NCI-H146 treated with DMSO at 0.1 percent for 48 hours (cell line): ENCODE data around the gene ACVR1B.

ENCODE experiments used
- DNase-seq: peaks from one replicate; lab custom pipeline; 2025; ENCODE audit not compliant: unreplicated experiment; lab: John Stamatoyannopoulos, UW

The ACVR1B gene

DNA sequence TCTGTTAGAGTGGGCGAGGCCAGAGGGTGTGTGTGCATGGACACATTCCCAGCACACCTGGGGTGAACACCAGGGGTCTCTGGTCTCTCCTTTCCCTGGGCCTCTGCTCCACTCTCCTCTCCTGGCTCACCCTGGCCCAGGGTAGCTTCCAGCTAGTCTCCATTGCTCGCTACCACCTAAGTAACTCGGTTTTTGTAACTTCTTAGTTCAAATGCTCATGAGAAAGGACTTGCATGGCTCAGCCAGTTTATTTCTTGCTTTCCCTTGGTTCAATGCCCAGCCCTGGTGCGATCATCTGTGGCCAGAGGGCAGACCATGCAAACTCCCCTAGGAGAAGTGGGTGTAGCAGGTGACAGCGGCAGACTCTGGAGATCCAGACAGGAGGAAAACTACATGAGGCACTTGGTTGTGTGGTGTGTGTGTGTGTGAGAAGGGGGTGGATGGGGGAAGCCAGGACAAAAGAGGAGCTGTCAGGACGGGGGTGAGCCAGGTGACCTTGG is 8.9 kb upstream of the ACVR1B start:
- DNase-seq = no peak

- DNase-seq = no peak
These were observed 8.2 kb upstream of the ACVR1B start for GRCh38 chr12:51943346-51943745.

DNA sequence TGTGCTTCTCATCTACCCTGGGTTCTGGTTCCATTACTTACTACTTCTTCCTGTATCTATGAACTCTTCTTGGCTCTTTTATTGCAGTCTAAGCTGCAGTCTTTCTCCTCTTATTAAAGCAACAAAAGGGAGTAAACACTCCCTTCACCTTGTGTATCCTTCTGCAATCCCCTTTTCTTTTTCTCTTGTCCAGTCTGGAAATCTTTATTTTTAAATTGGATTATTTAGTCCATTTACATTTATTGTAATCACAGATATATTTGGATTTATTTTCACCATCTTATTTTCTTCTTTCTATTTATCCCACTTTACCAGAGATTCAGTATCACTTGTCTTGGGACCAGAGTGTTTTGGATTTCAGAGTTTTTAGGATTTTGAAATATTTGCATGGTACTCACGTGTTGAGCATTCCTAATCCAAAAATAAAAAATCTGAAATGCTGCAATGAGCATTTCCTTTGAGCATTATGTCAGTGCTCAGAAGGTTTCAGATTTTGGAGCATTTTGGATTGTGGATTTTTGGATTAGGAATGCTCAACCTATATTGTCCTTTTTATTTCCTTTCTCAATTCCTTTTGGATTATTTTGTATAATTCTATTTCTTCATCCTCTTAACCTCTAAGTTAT is 6.8 kb upstream of the ACVR1B start:
- no peak for DNase-seq

- DNase-seq = no peak
These were observed 4.1 kb upstream of the ACVR1B start for GRCh38 chr12:51947246-51947996.

DNA sequence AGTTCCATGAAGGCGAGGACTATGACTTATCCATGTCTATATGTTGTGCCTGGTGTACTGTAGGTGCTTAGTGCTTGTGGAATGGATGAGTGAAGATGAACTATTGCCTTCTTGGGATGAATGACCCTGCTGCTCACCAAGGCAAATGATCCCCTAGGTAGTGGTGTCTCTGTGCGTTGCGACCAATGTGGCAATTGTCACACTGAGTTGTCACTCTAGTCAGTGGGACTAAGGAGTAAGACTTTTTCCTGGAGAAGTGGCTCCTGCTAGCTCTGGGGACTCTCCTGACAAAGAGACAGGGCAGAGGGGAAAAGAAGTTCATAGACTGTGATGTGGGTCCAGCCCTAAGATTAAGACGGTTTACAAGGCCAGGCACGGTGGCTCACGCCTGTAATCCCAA is 3.4 kb upstream of the ACVR1B start:
- DNase-seq = no peak

- no peak for DNase-seq
These were observed 2.0 kb upstream of the ACVR1B start for GRCh38 chr12:51949342-51950030.

DNA sequence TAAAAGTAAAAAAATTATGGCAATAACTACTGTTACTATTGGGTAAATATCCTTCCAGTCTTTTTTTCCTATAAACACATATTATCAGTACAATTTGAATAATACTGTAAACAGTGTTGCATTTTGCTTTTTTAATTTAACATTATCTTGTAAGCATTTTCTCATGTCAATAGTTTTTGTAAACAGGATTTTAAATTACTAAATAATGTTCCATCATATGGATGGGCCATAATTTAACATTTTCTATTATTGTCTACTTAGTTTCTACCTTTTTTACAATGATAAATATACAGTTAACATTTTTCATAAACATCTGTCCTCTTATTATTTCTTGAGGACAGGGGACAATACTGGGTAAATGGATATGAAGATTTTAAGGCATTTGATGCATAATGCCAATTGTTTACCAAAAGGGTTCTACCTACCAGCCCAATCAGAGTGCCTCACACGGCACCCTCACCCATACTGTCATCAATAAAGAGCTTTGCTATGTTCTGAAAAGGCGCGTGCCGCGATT is 759 bp upstream of the ACVR1B start:
- DNase-seq = no peak

DNA sequence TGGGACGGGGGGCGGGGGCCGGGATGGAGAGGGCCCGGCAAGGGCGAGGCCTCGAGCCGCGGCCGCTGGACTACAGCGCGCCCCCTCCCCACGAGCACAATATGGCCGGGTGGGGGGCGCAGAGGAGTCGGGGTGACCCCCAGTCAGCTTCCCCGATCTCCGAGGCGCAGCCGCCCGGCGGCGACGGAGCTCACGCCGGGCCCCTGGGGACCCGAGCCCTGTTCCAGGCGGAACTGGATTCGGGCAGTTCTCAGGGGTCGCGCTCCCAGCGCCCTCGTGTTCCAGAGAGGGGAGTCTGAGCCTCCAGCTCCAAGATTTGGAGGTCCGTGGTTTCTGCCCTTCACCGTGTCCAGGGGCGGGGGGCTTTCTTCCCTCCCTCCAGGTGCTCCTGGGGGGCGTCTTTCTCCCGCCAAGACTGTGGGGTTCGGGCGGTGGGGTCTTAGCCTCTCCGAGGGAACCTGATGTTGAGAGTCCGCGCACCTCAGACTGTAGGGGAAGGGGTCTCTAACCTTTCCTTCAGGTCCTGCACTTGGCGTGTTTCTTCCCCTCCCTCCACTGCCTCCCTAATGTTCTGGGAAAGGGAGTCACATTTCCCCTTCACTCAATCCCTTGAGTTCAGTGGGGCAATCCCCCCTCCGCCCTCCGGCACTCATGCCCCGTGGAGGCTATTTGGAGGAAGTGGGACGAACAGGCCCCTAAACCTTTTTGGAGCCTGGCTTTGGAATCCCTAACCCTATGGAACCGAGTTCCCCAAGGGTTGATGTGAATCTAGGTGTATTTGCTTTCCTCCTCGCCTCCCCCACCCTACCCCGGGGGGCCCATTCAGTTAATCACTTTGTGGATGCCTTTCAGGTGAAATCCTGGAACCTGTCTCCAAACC is 584 bp downstream of the ACVR1B start:
- no peak for DNase-seq

DNA sequence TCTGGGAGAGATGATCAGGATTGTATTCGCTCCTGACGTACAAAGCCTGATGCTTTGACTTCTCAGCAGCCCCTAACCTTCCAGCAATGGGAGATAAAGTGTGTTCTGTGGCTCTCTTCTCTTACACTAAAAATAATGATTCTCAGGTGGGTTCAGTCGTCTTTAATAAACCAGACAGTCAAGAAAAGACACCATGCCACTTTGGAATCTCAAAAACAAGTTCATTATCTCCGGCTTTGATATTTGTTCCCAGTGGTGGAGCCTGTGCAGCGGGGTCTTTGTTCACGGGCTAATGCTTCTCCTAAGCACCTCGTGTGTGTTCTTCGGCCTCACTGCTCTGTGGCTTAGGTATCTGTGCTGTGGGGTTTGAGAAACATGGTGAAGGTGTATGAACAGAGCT is 1.6 kb downstream of the ACVR1B start:
- DNase-seq = no peak

DNA sequence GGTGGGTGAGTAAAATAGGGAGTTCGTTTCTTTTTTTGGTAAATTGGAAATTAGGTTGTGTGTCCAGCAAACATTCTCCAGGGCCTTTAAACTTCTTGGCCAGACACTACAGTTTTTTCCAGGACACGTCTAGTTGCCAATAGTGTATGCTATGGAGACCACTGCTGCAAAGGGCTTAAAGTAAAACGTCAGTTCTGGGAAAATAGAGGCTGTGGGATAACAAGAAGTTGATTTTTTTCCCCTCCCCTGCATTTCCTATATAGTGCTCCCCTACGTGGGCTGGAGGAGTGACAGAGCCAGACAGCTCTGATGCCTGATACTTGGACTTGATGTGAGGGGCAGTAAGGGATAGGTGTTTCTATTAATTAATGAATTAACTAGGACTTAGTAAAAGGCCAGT is 2.4 kb downstream of the ACVR1B start:
- DNase-seq = no peak

DNA sequence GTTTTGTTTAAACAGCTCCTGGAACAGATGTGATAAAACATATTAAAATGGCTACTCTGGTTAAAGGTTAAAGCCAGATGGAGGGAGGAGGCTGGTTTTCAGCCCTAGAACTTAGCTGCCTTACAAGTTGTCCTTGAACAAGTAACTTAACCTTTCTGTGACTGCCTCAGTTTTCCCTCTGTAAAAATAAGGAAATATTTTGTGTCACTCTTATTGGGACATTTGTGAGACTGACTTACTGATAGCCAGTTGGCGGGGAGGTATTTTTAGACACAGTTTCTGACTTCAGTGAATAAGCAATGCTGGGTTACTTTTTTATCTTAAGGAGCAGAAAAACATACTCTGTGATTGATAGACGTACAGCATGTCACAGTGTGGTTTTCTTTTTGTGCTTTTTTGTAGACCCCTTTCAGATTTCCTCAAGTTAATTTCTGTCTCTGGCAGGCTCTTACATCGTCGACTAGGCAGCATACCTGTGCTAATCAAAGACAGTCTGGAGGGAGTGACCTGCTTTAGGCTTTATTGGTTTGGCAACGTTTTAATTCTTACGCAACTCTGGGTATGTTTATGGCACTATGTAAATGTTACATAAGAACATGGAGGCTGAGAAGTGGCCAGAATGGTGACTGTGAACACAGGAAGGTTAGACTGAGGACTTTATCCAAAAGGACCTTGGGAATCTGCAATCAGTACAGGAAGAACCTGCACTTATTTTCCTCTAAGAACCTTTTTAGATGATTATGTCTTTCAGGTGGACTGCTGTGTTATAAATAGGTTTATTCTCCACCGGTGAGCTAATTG is 3.3 kb downstream of the ACVR1B start:
- no peak for DNase-seq

DNA sequence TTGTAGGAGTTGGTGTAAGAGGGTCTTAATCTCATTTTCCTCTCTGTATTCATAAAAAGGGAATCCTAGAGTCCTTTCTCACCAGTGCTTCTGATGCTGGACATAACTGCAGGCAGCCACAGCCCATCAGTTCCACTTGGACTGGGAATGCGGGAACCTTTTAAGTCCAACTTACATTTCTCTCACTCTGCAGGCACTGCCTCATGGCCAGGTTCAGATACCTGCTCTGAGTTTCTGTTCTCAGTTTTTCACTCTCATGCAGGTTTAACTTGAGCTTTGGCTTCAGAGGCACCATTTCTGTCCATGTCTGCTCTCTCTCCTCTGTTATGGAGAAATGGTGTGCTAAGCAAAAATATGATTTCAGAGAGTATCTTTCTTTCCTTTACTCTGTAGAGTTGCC is 4.2 kb downstream of the ACVR1B start:
- no peak for DNase-seq

DNA sequence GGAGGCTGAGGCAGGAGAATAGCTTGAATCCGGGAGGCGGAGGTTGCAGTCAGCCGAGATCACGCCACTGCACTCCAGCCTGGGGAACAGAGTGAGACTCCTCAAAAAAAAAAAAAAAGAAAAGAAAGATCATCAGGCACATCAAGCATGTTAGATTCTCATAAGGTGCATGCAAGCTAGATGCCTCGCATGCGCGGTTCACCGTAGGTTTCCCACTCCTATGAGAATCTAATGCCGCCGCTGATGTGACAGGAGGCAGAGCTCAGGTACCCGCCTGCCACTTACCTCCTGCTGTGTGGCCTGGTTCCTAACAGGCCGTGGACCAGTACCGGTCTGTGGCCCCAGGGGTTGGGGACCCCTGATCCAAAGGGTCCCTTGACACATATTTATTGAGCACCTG is 7.0 kb downstream of the ACVR1B start:
- DNase-seq = no peak

- no peak for DNase-seq
These were observed 7.7 kb downstream of the ACVR1B start for GRCh38 chr12:51959211-51959610.

GRCh38 chr12:51959921-51960320 is 8.4 kb downstream of the ACVR1B start:
- no peak for DNase-seq

GRCh38 chr12:51960488-51960887 is 9.0 kb downstream of the ACVR1B start:
- no peak for DNase-seq

- DNase-seq = no peak
These were observed 9.4 kb downstream of the ACVR1B start for GRCh38 chr12:51960890-51961289.

DNA sequence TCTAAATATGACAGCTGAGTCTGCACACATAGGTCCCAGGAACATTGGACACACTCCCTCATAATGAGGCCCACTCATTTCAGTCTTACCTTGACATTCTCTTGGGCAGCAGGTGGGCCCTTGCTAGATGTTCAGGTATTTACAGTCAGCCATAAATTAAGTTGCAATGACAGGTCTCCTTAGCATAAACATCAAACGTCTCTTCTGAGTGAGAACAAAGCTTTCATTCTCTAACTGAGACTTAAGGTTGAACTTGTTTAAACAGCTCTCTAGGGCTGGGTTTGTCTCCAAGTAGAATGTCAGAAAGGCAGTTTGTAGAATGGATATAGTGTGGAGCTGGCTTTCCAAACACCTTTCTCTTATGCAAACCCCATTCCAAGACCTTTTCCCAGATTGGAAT is 10.3 kb downstream of the ACVR1B start:
- no peak for DNase-seq

GRCh38 chr12:51962737-51963136 is 11.2 kb downstream of the ACVR1B start:
- no peak for DNase-seq

GRCh38 chr12:51963477-51963876 is 12.0 kb downstream of the ACVR1B start:
- no peak for DNase-seq
